K562 (cell line): ENCODE data around the gene DDAH2. TPM values are rescaled to one million over a fixed set of nuclear protein-coding genes. Genes with fewer than 3 reads are reported as not detected.

ENCODE experiments used
- BRF1 ChIP-seq: IDR thresholded peaks from 3 replicates; pipeline ENCODE4 v1.6.1; 2011; ENCODE audit warnings: borderline replicate concordance, mild to moderate bottlenecking; ENCODE audit not compliant: insufficient read length; ENCODE audit errors: extremely low read depth
- HNRNPLL ChIP-seq: fragments of 200-400 bp; formaldehyde crosslinking; IDR thresholded peaks from 2 replicates; pipeline ENCODE4 v1.6.1; 2017; ENCODE audit warnings: low read length, low read depth, mild to moderate bottlenecking; ENCODE audit not compliant: poor library complexity, severe bottlenecking
- KHSRP ChIP-seq: fragments of 450-650 bp; IDR thresholded peaks from 2 replicates; pipeline ENCODE4 v1.6.1; 2017
- MYBL2 ChIP-seq, 2 experiments: fragments of 450-650 bp in 1 of 2; sonication (generic) in 1 of 2; formaldehyde crosslinking in 1 of 2; IDR thresholded peaks; 2 replicates each; pipeline versions ENCODE4 v1.6.1 to v1.8.1; 2017 to 2022; ENCODE audit warnings: borderline replicate concordance in 1 of 2, inconsistent platforms in 1 of 2, low read depth in 1 of 2, mild to moderate bottlenecking in 1 of 2, missing genetic modification reagents in 1 of 2, moderate library complexity in 1 of 2
- NCOA4 ChIP-seq: fragments of 450-650 bp; IDR thresholded peaks from 2 replicates; pipeline ENCODE4 v1.6.1; 2018; ENCODE audit warnings: mild to moderate bottlenecking; ENCODE audit not compliant: partially characterized antibody
- ZNF197 ChIP-seq: fragments of 200-800 bp; sonication (Bioruptor generic); IDR thresholded peaks from 2 replicates; pipeline ENCODE4 v1.6.1; 2016; ENCODE audit warnings: low read depth, missing genetic modification characterization, missing compliant biosample characterization
- ZNF232 ChIP-seq: sonication (generic); formaldehyde crosslinking; IDR thresholded peaks from 2 replicates; pipeline ENCODE4 v1.8.0; 2022; ENCODE audit warnings: mild to moderate bottlenecking, missing genetic modification reagents
- polyA plus RNA-seq, 8 experiments: library from polyadenylated mRNA; depleted of rRNA in 4 of 8; stranded (reverse) in 5 of 8; unstranded in 3 of 8; fragments of >200 nt; fragmentation: Nextera tagmentation in 2 of 8; fragmentation: Illumina TruSeq in 1 of 8; extraction: Ambion mirVana in 2 of 8; extraction: Trizol in 1 of 8; gene quantifications; 2 replicates each; pipeline versions ENCODE4 v1.2.1 to v1.2.3, GENCODE V29; 2011 to 2014; ENCODE audit warnings: inconsistent platforms in 1 of 8, missing spikeins in 1 of 8
- total RNA-seq, 7 experiments: library from RNA; depleted of rRNA in 6 of 7; stranded (reverse); fragments of >200 nt in 6 of 7; fragmentation: Illumina TruSeq in 2 of 7; extraction: Trizol in 2 of 7; gene quantifications; 2 replicates each; pipeline versions ENCODE4 v1.2.1 to v1.2.3, GENCODE V29; 2011 to 2021; ENCODE audit warnings: low replicate concordance in 1 of 7
- TF ChIP-seq, protein P1 (sequence below), 2 experiments: fragments of 450-650 bp; conservative IDR thresholded peaks; 2 replicates each; pipeline ENCODE4 v1.6.1; 2017; ENCODE audit warnings: mild to moderate bottlenecking in 2 of 2, moderate library complexity in 2 of 2
- TF ChIP-seq, protein P2 (sequence below): sonication (generic); formaldehyde crosslinking; IDR thresholded peaks from 2 replicates; pipeline ENCODE4 v1.8.0; 2022; ENCODE audit warnings: mild to moderate bottlenecking, low read depth, missing genetic modification reagents
- TF ChIP-seq, protein P3 (sequence below): fragments of 450-650 bp; IDR thresholded peaks from 2 replicates; pipeline ENCODE4 v1.6.1; 2016; ENCODE audit warnings: mild to moderate bottlenecking, moderate library complexity
- TF ChIP-seq, protein P4 (sequence below): fragments of 450-650 bp; formaldehyde crosslinking; IDR thresholded peaks from 2 replicates; pipeline ENCODE4 v1.4.0; 2022; ENCODE audit warnings: mild to moderate bottlenecking, moderate library complexity

Gene DDAH2
- total and polyA plus RNA-seq, 9 of the 15 experiments (the other 6 are each of a cell fraction or from before 2014, with no cell fraction given): 1.8 to 45.4 (median 21.4) TPM

DNA sequence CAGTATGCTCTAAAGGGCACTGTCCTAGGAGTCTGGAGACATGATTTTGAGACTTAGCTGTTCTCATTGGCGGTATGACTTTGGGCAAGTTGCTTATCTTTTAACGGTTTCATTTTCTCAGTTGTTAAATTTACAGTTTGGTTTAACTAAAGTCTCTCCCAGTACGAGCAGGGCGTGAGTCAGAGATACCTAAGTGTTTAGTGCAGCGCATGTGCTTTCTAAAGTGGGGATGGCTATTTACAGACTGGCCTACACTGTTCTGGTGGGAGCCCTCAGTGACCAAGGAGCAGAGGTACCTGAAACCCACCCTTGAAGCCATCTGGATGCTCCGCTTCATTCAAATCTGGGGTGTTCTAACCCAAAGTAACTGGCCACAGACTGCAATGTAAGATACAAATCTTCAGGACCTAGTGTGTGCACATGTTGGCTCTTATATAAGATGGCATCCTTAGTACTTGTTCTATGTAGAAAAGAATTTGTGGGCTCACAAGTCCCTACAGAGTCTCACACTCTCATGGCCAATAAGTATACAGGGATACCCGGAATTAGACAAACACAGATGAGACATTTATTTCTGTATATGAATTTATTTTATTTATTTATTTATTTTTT lies 21.4 kb upstream of the DDAH2 start (continued):
- TF ChIP-seq, protein P1, sequence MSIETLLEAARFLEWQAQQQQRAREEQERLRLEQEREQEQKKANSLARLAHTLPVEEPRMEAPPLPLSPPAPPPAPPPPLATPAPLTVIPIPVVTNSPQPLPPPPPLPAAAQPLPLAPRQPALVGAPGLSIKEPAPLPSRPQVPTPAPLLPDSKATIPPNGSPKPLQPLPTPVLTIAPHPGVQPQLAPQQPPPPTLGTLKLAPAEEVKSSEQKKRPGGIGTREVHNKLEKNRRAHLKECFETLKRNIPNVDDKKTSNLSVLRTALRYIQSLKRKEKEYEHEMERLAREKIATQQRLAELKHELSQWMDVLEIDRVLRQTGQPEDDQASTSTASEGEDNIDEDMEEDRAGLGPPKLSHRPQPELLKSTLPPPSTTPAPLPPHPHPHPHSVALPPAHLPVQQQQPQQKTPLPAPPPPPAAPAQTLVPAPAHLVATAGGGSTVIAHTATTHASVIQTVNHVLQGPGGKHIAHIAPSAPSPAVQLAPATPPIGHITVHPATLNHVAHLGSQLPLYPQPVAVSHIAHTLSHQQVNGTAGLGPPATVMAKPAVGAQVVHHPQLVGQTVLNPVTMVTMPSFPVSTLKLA (conservative IDR thresholded peaks at IDR 0.05): peak in 1 of 2 experiments; percentile 51; a peak in 1 of 4 replicates
- no peak for TF ChIP-seq BRF1
- TF ChIP-seq MYBL2 (IDR thresholded peaks at IDR 0.05; ENCODE audit: low read depth): peak; percentile 60
- no peak for TF ChIP-seq MYBL2 (CRISPR knock-in tag; IDR thresholded peaks at IDR 0.05; ENCODE audit: borderline replicate concordance)
- TF ChIP-seq HNRNPLL: peak; percentile 85
- no peak for TF ChIP-seq ZNF197
- TF ChIP-seq, protein P2, sequence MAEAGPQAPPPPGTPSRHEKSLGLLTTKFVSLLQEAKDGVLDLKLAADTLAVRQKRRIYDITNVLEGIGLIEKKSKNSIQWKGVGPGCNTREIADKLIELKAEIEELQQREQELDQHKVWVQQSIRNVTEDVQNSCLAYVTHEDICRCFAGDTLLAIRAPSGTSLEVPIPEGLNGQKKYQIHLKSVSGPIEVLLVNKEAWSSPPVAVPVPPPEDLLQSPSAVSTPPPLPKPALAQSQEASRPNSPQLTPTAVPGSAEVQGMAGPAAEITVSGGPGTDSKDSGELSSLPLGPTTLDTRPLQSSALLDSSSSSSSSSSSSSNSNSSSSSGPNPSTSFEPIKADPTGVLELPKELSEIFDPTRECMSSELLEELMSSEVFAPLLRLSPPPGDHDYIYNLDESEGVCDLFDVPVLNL (CRISPR knock-in tag): no peak
- TF ChIP-seq, protein P3, sequence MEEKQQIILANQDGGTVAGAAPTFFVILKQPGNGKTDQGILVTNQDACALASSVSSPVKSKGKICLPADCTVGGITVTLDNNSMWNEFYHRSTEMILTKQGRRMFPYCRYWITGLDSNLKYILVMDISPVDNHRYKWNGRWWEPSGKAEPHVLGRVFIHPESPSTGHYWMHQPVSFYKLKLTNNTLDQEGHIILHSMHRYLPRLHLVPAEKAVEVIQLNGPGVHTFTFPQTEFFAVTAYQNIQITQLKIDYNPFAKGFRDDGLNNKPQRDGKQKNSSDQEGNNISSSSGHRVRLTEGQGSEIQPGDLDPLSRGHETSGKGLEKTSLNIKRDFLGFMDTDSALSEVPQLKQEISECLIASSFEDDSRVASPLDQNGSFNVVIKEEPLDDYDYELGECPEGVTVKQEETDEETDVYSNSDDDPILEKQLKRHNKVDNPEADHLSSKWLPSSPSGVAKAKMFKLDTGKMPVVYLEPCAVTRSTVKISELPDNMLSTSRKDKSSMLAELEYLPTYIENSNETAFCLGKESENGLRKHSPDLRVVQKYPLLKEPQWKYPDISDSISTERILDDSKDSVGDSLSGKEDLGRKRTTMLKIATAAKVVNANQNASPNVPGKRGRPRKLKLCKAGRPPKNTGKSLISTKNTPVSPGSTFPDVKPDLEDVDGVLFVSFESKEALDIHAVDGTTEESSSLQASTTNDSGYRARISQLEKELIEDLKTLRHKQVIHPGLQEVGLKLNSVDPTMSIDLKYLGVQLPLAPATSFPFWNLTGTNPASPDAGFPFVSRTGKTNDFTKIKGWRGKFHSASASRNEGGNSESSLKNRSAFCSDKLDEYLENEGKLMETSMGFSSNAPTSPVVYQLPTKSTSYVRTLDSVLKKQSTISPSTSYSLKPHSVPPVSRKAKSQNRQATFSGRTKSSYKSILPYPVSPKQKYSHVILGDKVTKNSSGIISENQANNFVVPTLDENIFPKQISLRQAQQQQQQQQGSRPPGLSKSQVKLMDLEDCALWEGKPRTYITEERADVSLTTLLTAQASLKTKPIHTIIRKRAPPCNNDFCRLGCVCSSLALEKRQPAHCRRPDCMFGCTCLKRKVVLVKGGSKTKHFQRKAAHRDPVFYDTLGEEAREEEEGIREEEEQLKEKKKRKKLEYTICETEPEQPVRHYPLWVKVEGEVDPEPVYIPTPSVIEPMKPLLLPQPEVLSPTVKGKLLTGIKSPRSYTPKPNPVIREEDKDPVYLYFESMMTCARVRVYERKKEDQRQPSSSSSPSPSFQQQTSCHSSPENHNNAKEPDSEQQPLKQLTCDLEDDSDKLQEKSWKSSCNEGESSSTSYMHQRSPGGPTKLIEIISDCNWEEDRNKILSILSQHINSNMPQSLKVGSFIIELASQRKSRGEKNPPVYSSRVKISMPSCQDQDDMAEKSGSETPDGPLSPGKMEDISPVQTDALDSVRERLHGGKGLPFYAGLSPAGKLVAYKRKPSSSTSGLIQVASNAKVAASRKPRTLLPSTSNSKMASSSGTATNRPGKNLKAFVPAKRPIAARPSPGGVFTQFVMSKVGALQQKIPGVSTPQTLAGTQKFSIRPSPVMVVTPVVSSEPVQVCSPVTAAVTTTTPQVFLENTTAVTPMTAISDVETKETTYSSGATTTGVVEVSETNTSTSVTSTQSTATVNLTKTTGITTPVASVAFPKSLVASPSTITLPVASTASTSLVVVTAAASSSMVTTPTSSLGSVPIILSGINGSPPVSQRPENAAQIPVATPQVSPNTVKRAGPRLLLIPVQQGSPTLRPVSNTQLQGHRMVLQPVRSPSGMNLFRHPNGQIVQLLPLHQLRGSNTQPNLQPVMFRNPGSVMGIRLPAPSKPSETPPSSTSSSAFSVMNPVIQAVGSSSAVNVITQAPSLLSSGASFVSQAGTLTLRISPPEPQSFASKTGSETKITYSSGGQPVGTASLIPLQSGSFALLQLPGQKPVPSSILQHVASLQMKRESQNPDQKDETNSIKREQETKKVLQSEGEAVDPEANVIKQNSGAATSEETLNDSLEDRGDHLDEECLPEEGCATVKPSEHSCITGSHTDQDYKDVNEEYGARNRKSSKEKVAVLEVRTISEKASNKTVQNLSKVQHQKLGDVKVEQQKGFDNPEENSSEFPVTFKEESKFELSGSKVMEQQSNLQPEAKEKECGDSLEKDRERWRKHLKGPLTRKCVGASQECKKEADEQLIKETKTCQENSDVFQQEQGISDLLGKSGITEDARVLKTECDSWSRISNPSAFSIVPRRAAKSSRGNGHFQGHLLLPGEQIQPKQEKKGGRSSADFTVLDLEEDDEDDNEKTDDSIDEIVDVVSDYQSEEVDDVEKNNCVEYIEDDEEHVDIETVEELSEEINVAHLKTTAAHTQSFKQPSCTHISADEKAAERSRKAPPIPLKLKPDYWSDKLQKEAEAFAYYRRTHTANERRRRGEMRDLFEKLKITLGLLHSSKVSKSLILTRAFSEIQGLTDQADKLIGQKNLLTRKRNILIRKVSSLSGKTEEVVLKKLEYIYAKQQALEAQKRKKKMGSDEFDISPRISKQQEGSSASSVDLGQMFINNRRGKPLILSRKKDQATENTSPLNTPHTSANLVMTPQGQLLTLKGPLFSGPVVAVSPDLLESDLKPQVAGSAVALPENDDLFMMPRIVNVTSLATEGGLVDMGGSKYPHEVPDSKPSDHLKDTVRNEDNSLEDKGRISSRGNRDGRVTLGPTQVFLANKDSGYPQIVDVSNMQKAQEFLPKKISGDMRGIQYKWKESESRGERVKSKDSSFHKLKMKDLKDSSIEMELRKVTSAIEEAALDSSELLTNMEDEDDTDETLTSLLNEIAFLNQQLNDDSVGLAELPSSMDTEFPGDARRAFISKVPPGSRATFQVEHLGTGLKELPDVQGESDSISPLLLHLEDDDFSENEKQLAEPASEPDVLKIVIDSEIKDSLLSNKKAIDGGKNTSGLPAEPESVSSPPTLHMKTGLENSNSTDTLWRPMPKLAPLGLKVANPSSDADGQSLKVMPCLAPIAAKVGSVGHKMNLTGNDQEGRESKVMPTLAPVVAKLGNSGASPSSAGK: peak; percentile 23; the same call in 1 of the 2 replicates
- 0 out of 2 replicates have a peak, but pooled peaks have one; percentile 10 for TF ChIP-seq ZNF232 (CRISPR knock-in tag)
- TF ChIP-seq, protein P4, sequence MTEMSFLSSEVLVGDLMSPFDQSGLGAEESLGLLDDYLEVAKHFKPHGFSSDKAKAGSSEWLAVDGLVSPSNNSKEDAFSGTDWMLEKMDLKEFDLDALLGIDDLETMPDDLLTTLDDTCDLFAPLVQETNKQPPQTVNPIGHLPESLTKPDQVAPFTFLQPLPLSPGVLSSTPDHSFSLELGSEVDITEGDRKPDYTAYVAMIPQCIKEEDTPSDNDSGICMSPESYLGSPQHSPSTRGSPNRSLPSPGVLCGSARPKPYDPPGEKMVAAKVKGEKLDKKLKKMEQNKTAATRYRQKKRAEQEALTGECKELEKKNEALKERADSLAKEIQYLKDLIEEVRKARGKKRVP (CRISPR knock-in tag): peak; percentile 50; the same call in 1 of the 2 replicates
- TF ChIP-seq KHSRP: no peak
- no peak for TF ChIP-seq NCOA4
